GM10266 (cell line): ENCODE measurements around the gene ERV3-1.
"Not testable (repeated sequence)": the region's sequence is repeated elsewhere in the genome, so short reads cannot be mapped to it uniquely, and the experiment has no call there.

Experiments
- DNase-seq: peaks from one replicate; pipeline ENCODE4 v3.0.0; 2012; ENCODE audit errors: extremely low spot score
- TF ChIP-seq, protein P1 (sequence below): IDR thresholded peaks from 2 replicates; pipeline ENCODE4 v1.5.1; 2012; ENCODE audit warnings: mild to moderate bottlenecking, low read depth; ENCODE audit not compliant: control insufficient read depth, insufficient read depth; ENCODE audit errors: missing control alignments

The ERV3-1 gene, protein sequence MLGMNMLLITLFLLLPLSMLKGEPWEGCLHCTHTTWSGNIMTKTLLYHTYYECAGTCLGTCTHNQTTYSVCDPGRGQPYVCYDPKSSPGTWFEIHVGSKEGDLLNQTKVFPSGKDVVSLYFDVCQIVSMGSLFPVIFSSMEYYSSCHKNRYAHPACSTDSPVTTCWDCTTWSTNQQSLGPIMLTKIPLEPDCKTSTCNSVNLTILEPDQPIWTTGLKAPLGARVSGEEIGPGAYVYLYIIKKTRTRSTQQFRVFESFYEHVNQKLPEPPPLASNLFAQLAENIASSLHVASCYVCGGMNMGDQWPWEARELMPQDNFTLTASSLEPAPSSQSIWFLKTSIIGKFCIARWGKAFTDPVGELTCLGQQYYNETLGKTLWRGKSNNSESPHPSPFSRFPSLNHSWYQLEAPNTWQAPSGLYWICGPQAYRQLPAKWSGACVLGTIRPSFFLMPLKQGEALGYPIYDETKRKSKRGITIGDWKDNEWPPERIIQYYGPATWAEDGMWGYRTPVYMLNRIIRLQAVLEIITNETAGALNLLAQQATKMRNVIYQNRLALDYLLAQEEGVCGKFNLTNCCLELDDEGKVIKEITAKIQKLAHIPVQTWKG

GRCh38 chr7:65006094-65006992, at the start of gene ERV3-1:
Gene ERV3-1 (minus strand): TSS chr7:65006687. CDS start chr7:64993026, 13,661 bp downstream.
- DNase-seq = peak; percentile 87
- TF ChIP-seq, protein P1, sequence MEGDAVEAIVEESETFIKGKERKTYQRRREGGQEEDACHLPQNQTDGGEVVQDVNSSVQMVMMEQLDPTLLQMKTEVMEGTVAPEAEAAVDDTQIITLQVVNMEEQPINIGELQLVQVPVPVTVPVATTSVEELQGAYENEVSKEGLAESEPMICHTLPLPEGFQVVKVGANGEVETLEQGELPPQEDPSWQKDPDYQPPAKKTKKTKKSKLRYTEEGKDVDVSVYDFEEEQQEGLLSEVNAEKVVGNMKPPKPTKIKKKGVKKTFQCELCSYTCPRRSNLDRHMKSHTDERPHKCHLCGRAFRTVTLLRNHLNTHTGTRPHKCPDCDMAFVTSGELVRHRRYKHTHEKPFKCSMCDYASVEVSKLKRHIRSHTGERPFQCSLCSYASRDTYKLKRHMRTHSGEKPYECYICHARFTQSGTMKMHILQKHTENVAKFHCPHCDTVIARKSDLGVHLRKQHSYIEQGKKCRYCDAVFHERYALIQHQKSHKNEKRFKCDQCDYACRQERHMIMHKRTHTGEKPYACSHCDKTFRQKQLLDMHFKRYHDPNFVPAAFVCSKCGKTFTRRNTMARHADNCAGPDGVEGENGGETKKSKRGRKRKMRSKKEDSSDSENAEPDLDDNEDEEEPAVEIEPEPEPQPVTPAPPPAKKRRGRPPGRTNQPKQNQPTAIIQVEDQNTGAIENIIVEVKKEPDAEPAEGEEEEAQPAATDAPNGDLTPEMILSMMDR = no peak

DNA sequence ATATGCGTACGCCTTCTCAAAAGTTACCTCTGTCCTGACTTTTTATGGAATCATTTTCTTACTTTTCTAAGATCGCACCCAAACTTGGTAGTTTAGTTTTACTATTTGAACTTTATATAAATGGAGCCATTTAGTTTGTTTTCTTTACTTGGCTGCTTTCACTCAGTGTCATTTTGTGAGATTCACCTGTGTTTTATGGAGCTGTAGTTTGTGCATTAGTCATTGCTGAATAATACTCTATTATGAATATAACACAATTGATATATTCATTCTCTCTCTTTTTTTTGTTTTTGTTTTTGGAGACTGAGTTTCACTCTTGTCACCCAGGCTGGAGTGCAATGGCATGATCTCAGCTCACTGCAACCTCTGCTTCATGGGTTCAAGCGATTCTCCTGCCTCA, 49.3 kb upstream of the ERV3-1 start:
- DNase-seq = not testable (repeated sequence)

- DNase-seq = not testable (repeated sequence)
These were observed 48.0 kb upstream of the ERV3-1 start for GRCh38 chr7:65054466-65054994.

DNA sequence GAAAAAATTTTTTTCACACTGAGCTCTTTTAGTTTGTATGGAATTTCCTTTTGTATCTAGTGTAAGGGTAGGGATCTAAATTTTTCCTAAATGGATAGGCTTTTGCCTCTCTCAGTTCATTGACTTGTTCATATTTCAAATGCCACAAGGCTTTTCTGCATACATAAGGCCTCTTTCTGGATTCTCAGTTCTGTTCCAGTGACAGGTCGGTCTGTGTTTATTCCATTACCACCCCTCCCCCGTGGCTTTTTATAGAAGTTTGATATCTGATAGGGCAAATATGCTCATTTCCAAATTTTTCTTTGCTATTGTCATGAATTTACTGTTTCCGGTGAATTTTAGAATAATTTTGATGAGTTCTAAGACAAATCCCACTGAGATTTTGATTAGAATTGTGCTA, 45.2 kb upstream of the ERV3-1 start:
- DNase-seq = not testable (repeated sequence)

- not testable (repeated sequence) for DNase-seq
These were observed 44.7 kb upstream of the ERV3-1 start for GRCh38 chr7:65051139-65051538.

GRCh38 chr7:65046329-65046728, 39.8 kb upstream of the ERV3-1 start:
- not testable (repeated sequence) for DNase-seq

DNA sequence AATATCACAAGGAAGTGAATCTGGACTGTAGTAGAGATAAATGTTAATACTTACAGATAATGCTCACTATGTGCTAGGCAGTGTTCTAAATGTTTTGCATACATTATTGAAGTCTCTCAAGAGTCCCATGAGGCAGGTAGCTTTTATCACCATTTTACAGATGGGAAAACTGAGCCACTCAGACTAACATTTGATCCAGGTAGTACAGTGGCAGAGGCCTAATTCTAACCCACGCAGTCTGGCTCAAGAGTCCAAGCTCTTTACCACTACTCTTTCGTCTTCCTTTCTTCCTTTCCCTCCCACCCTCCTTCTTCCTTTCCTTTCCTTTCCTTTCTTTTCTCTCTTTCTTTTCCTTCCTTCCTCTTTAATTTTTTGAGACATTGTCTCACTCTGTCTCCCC, 39.1 kb upstream of the ERV3-1 start:
- DNase-seq = not testable (repeated sequence)

- DNase-seq = not testable (repeated sequence)
These were observed 32.3 kb upstream of the ERV3-1 start for GRCh38 chr7:65038767-65039166.

DNA sequence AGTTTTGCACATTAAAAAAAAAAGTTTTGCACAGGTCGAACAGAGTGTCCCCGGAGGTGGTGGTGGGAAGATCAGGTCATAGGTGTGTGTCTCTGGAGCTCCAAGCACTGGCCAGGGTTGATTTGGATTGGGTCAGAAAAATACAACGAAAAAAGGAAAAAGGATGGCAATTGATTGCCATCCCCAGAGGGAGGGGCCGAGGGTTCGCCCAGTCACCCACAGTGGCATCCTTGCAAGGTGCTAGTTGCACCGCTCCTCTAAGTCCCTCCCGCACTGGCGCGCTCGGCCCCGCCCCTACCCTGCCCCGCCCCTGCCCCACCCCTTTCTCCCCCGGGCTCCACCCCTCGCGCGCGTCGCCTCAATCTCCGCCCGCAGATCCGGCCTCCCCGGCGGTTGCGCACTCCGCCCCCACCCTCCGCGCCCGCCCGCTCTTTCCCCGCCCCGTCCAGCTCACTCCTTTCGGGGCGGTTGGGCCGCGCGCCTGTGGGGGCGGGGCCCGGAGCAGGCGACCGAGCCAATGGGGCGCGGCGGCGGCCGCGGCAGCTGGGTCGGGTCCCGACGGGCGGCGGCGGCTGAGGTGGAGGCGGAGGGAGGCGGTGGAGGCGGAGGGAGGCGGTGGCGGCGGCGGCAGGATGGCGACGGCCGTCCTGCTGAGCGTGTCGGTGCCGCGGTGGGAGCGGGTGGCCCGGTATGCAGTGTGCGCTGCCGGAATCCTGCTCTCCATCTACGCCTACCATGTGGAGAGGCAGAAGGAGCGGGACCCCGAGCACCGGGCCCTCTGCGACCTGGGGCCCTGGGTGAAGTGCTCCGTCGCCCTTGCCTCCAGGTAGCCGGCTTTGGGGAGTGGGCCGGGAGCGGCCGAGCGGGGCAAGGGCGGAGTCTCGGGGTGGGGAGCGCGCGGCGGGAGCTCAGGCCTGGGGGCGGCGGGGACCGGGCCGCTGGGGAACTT, 31.5 kb upstream of the ERV3-1 start:
- TF ChIP-seq, protein P1 = no peak
- peak; percentile 95 for DNase-seq

DNA sequence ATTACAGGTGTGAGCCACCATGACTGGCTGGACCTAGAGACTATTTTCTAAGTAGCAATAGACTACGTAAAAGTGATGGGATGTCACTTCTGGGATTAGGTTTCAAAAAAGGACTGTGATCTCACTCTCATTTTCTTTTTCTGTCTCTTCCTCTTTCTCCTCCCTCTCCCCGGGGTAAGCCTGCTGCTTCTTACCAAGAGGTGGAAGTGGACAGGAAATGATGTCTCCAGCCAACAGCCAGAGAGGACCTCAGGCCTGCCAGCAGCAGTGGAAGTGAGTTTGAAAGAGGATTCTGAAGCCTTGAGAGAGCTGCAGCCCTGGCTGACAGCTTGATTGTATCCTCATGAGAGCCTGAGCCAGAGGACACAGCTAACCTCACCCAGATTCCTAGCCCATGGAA, 30.0 kb upstream of the ERV3-1 start:
- DNase-seq = not testable (repeated sequence)

DNA sequence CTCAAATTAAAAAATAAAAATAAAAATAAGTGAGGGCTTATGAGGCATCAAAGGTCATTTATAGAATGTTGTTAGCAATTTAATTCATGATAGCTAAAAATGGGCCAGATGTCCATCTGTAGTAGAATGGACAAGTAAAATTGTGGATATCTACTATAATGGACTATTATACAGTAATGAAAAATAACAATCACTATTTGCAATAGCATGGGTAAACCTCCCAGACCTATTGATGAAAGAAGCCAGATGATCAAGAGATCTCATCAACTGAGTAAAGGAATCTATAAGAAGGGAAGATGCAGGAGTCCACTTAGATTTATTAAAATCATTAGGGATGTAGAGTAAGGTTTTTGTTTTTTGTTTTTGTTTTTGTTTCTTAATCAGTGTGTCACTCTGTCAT, 29.0 kb upstream of the ERV3-1 start:
- DNase-seq = not testable (repeated sequence)

DNA sequence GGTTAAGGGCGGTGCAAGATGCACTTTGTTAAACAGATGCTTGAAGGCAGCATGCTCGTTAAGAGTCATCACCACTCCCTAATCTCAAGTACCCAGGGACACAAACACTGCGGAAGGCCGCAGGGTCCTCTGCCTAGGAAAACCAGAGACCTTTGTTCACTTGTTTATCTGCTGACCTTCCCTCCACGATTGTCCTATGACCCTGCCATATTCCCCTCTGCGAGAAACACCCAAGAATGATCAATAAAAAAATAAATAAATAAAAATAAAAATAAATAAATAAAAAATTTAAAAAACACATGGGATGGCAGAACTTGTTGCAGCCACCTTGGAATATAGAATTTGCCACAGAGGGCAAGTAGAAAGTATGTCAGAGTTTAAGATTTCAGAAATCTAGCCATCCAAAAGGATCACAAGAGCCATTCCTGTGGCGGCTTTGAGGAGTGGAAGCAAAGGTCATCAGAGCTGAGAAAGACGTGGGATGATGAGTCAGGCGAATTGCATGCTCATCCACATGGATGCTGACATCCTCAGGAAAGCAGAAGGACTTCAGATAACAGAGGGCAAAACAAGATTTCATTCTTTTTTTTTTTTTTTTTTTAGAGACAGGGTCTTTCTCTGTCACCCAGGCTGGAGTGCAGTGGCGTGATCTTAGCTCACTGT, 27.8 kb upstream of the ERV3-1 start:
- DNase-seq = not testable (repeated sequence)

DNA sequence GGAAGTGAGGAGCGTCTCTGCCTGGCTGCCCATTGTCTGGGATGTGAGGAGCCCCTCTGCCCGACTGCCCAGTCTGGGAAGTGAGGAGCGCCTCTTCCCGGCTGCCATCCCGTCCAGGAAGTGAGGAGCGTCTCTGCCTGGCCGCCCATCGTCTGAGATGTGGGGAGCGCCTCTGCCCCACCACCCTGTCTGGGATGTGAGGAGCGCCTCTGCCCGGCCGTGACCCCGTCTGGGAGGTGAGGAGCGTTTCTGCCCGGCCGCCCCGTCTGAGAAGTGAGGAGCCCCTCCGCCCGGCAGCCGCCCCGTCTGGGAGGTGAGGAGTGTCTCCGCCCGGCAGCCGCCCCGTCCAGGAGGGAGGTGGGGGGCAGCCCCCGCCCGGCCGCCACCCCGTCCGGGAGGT, 26.9 kb upstream of the ERV3-1 start:
- DNase-seq = not testable (repeated sequence)

GRCh38 chr7:65025023-65025422, 18.5 kb upstream of the ERV3-1 start:
- DNase-seq = not testable (repeated sequence)

DNA sequence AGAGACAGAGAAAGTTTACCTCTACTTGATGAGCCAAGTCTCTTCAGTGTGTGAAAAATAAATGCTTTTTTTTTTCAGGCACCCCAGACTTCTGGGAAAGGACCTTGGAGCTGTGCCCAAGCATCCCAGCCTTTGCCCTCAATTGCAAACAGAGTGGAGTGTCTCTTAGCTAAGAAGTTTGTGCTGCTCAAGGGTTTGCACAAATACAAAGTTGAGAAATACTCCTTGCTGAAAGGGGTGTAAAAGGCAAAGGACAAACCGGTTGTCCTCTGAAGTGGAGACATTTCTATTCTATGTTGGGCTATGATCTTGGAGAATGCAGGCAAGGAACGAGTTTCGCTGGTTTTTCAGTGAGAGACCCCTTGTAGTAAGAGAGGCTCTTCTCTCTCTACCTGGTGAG, 14.5 kb upstream of the ERV3-1 start:
- not testable (repeated sequence) for DNase-seq

DNA sequence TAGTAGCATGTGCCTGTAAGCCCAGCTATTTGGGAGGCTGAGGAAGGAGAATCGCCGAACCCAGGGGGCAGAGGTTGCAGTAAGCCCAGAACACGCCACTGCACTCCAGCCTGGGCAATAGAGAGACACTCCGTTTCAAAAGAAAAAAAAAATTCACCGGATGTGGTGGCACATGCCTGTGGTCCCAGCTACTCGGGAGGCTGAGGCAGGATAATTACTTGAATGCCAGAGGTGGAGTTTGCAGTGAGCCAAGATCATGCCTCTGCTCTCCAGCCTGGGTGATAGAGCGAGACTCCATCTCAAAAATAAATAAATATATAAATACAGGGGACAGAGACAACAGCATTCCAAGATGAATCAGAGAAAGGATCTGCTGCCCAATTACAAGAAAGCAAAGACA, 3.4 kb upstream of the ERV3-1 start:
- not testable (repeated sequence) for DNase-seq
